GM19351 (cell line): ENCODE results near the gene TAOK1.

Experiments used
- ATAC-seq: cut with Tn5 transposase; IDR thresholded peaks from one replicate; pipeline ENCODE4 v1.9.1; 2021; ENCODE audit warnings: mild to moderate bottlenecking, moderate library complexity; ENCODE audit not compliant: unreplicated experiment

The TAOK1 gene

GRCh38 chr17:29378500-29378899 lies 11.7 kb upstream of the TAOK1 start:
- ATAC-seq, result no peak

GRCh38 chr17:29379084-29379991 lies 10.8 kb upstream of the TAOK1 start:
- no peak for ATAC-seq

GRCh38 chr17:29383686-29384085 lies 6.5 kb upstream of the TAOK1 start:
- ATAC-seq, result no peak

GRCh38 chr17:29384901-29385300 lies 5.3 kb upstream of the TAOK1 start:
- ATAC-seq, result no peak

- ATAC-seq, result no peak
Observed at GRCh38 chr17:29386760-29387159, 3.4 kb upstream of the TAOK1 start.

GRCh38 chr17:29388937-29389336 lies 1.2 kb upstream of the TAOK1 start:
- no peak for ATAC-seq

GRCh38 chr17:29390851-29391631 lies 878 bp downstream of the TAOK1 start:
- ATAC-seq, result peak; percentile 11

- no peak for ATAC-seq
Observed at GRCh38 chr17:29393436-29393835, 3.3 kb downstream of the TAOK1 start.

- no peak for ATAC-seq
Observed at GRCh38 chr17:29394761-29395160, 4.6 kb downstream of the TAOK1 start.

GRCh38 chr17:29396066-29396465 lies 5.9 kb downstream of the TAOK1 start:
- ATAC-seq, result no peak

GRCh38 chr17:29399634-29400033 lies 9.5 kb downstream of the TAOK1 start:
- ATAC-seq, result no peak

GRCh38 chr17:29400818-29401217 lies 10.7 kb downstream of the TAOK1 start:
- ATAC-seq, result no peak

- ATAC-seq, result no peak
Observed at GRCh38 chr17:29401258-29401657, 11.1 kb downstream of the TAOK1 start.

- no peak for ATAC-seq
Observed at GRCh38 chr17:29407856-29408255, 17.7 kb downstream of the TAOK1 start.

GRCh38 chr17:29409963-29410362 lies 19.8 kb downstream of the TAOK1 start:
- ATAC-seq, result no peak

- ATAC-seq, result no peak
Observed at GRCh38 chr17:29412780-29413565, 22.8 kb downstream of the TAOK1 start.

- no peak for ATAC-seq
Observed at GRCh38 chr17:29420128-29420527, 30.0 kb downstream of the TAOK1 start.

GRCh38 chr17:29430275-29430674 lies 40.1 kb downstream of the TAOK1 start:
- ATAC-seq, result no peak

- ATAC-seq, result no peak
Observed at GRCh38 chr17:29433541-29433940, 43.4 kb downstream of the TAOK1 start.

- no peak for ATAC-seq
Observed at GRCh38 chr17:29434550-29434949, 44.4 kb downstream of the TAOK1 start.

- ATAC-seq, result no peak
Observed at GRCh38 chr17:29442451-29442850, 52.3 kb downstream of the TAOK1 start.
